Endothelial cell (in vitro differentiated cells): ENCODE data around the gene KCTD2. TPM values are rescaled to one million over a fixed set of nuclear protein-coding genes. Genes with fewer than 3 reads are reported as not detected.

ENCODE experiments used
- DNase-seq: peaks from one replicate; pipeline ENCODE4 v3.0.0; 2021; ENCODE audit warnings: low spot score
- H3K27ac Mint-ChIP-seq: one replicate; pipeline ENCODE4 v1.8.0; 2021; ENCODE audit warnings: mixed read lengths, inconsistent platforms; ENCODE audit not compliant: unreplicated experiment
- H3K27me3 Mint-ChIP-seq: one replicate; pipeline ENCODE4 v1.8.0; 2021; ENCODE audit warnings: mild to moderate bottlenecking, moderate library complexity, mixed read lengths, inconsistent platforms; ENCODE audit not compliant: unreplicated experiment
- H3K36me3 Mint-ChIP-seq: one replicate; pipeline ENCODE4 v1.8.0; 2021; ENCODE audit warnings: mild to moderate bottlenecking, low read depth, mixed read lengths, inconsistent platforms; ENCODE audit not compliant: unreplicated experiment
- H3K4me1 Mint-ChIP-seq: one replicate; pipeline ENCODE4 v1.8.0; 2021; ENCODE audit warnings: mild to moderate bottlenecking, mixed read lengths, inconsistent platforms; ENCODE audit not compliant: unreplicated experiment
- H3K4me3 Mint-ChIP-seq: one replicate; pipeline ENCODE4 v1.8.0; 2021; ENCODE audit warnings: mild to moderate bottlenecking, mixed read lengths, inconsistent platforms; ENCODE audit not compliant: unreplicated experiment
- H3K9me3 Mint-ChIP-seq: one replicate; pipeline ENCODE4 v1.8.0; 2021; ENCODE audit warnings: mixed read lengths, inconsistent platforms; ENCODE audit not compliant: unreplicated experiment
- total RNA-seq: library from RNA; stranded (reverse); fragmentation: NEBNext Ultra II Directional; extraction: Animal tissue kit (Norgen Biotek cat#: 25700); gene quantifications from one replicate; pipeline ENCODE4 v1.2.1, GENCODE V29; 2021; ENCODE audit not compliant: unreplicated experiment
- TF ChIP-seq, protein P1 (sequence below): fragments of 200-600 bp; sonication (generic); IDR thresholded peaks from one replicate; pipeline ENCODE4 v1.5.0; 2021; ENCODE audit warnings: antibody characterized with exemption; ENCODE audit not compliant: unreplicated experiment

The KCTD2 gene
- total RNA-seq, 1 donor from 2014 or later, result 33.5 TPM

DNA sequence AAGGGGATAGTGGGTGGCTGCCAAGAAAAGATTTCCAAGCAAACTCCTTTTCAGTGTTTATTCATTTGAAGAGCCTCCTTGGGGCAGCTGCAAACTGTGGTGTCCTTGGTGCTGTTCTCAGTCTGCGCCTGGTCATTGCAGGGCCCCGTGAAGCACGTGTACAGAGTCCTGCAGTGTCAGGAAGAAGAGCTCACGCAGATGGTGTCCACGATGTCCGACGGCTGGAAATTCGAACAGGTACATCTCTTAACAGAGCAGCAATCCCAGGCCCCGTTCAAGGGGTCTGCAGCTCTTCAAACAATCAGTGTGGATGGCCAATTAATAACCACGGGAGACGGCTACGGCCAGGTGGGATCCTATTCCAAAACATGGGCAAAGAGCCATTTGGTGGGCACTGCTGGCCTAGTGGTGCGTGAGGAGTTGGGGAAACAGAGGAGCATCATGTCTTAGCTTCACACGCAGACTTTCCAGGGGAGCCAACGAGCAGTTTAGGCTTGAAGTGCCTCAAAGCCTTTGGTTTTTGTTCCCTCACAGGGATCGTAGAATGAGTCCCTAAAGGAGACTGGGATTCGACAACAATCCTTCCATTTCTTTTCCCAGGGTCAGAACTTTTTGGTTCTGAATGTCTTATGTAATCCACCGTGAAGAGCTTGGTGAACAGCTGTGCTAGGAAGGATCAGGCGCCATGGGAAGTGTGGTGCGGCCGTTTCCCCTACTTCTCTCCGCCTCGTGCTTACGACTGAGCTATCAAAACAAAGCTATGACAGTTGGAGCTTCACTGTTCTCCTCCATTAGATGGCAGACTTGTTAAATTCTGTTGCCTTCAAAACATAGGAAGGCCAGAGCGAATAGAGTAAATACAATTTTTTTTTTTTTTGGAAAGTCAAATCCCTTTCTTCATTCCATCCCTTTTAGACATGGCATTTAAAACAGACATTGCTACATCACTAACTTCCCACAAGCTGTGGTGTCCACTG, 12.6 kb downstream of the KCTD2 start:
- H3K9me3 Mint-ChIP-seq, result no peaks in the 10 kb centered on the region
- peak overlapping the region; percentile 65 for H3K27ac Mint-ChIP-seq
- no peak for DNase-seq
- H3K4me1 Mint-ChIP-seq, result peaks cover 3% of the 10 kb centered on the region
- peaks cover 3% of the 10 kb centered on the region for H3K27me3 Mint-ChIP-seq
- H3K36me3 Mint-ChIP-seq, result peaks cover 31% of the 10 kb centered on the region
- TF ChIP-seq, protein P1, sequence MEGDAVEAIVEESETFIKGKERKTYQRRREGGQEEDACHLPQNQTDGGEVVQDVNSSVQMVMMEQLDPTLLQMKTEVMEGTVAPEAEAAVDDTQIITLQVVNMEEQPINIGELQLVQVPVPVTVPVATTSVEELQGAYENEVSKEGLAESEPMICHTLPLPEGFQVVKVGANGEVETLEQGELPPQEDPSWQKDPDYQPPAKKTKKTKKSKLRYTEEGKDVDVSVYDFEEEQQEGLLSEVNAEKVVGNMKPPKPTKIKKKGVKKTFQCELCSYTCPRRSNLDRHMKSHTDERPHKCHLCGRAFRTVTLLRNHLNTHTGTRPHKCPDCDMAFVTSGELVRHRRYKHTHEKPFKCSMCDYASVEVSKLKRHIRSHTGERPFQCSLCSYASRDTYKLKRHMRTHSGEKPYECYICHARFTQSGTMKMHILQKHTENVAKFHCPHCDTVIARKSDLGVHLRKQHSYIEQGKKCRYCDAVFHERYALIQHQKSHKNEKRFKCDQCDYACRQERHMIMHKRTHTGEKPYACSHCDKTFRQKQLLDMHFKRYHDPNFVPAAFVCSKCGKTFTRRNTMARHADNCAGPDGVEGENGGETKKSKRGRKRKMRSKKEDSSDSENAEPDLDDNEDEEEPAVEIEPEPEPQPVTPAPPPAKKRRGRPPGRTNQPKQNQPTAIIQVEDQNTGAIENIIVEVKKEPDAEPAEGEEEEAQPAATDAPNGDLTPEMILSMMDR, result no peak
- H3K4me3 Mint-ChIP-seq, result no peak overlapping the region

GRCh38 chr17:75060434-75061054, 13.5 kb downstream of the KCTD2 start:
- H3K27me3 Mint-ChIP-seq, result peaks cover 3% of the 10 kb centered on the region
- H3K36me3 Mint-ChIP-seq, result peaks cover 31% of the 10 kb centered on the region
- H3K27ac Mint-ChIP-seq, result no peak overlapping the region
- peaks cover 3% of the 10 kb centered on the region for H3K4me1 Mint-ChIP-seq
- TF ChIP-seq, protein P1, result no peak
- no peak overlapping the region for H3K4me3 Mint-ChIP-seq
- no peaks in the 10 kb centered on the region for H3K9me3 Mint-ChIP-seq
- DNase-seq, result no peak

- H3K4me3 Mint-ChIP-seq, result no peak overlapping the region
- H3K27ac Mint-ChIP-seq, result no peak overlapping the region
- no peaks in the 10 kb centered on the region for H3K9me3 Mint-ChIP-seq
- DNase-seq, result no peak
- peaks cover 3% of the 10 kb centered on the region for H3K27me3 Mint-ChIP-seq
- peaks cover 29% of the 10 kb centered on the region for H3K36me3 Mint-ChIP-seq
- TF ChIP-seq, protein P1, result no peak
- H3K4me1 Mint-ChIP-seq, result peaks cover 3% of the 10 kb centered on the region
These were observed 14.0 kb downstream of the KCTD2 start for GRCh38 chr17:75061055-75061438.

- Mint-ChIP-seq H3K36me3 (peaks cover 27% of the 10 kb centered on the region), H3K27me3 (peaks cover 3% of the 10 kb centered on the region), H3K9me3 (no peaks in the 10 kb centered on the region), H3K4me3 (no peak overlapping the region), H3K27ac (no peak overlapping the region), H3K4me1 (peaks cover 7% of the 10 kb centered on the region)
- TF ChIP-seq, protein P1, result no peak
- no peak for DNase-seq
These were observed 14.6 kb downstream of the KCTD2 start for GRCh38 chr17:75061618-75062017.

GRCh38 chr17:75063201-75063600, 16.2 kb downstream of the KCTD2 start:
- DNase-seq, result no peak
- Mint-ChIP-seq H3K4me3 (peak overlapping the region; percentile 62), H3K27me3 (peaks cover 3% of the 10 kb centered on the region), H3K27ac (no peak overlapping the region), H3K9me3 (no peaks in the 10 kb centered on the region), H3K36me3 (peaks cover 27% of the 10 kb centered on the region), H3K4me1 (peaks cover 8% of the 10 kb centered on the region)
- TF ChIP-seq, protein P1, result no peak
